Measurements from ENCODE around the gene CPA5.
"Not testable (repeated sequence)": the region's sequence is repeated elsewhere in the genome, so short reads cannot be mapped to it uniquely, and the experiment has no call there.

The CPA5 gene

GRCh38 chr7:130321542-130322229 lies 22.9 kb upstream of the CPA5 start:
- not testable (repeated sequence) for H3K27ac ChIP-seq (replicated peaks; ENCODE audit: low read length)

GRCh38 chr7:130322615-130323014 lies 22.0 kb upstream of the CPA5 start:
- H2BK12ac ChIP-seq (ENCODE audit: low read length), result no peak overlapping the region
- no peak overlapping the region for H2BK15ac ChIP-seq (ENCODE audit: low read length)
- no peak overlapping the region for H2AK5ac ChIP-seq (ENCODE audit: low read depth, low read length)
- no peak overlapping the region for H3K4me2 ChIP-seq (ENCODE audit: insufficient read depth, low read length, poor library complexity, severe bottlenecking)
- no peak overlapping the region for H3K4ac ChIP-seq (ENCODE audit: low read length)
- H4K91ac ChIP-seq (ENCODE audit: low read depth, low read length, poor library complexity), result no peak overlapping the region
- H3K9me3 ChIP-seq (replicated peaks in 1 of 2; ENCODE audit: control insufficient read depth in 2 of 2, insufficient read depth in 1 of 2, low read depth in 1 of 2, low read length in 2 of 2), result no peaks in the 10 kb centered on the region
- no peaks in the 10 kb centered on the region for H3K36me3 ChIP-seq (replicated peaks in 1 of 2; ENCODE audit: control insufficient read depth in 2 of 2, insufficient read depth in 2 of 2, low read length in 2 of 2)
- no CpG with 5 or more reads among the region's 7 CpGs for WGBS, 2 donors (ENCODE audit: extremely low coverage in 2 of 2, insufficient read length in 2 of 2, insufficient replicate concordance in 1 of 2)
- no peak overlapping the region for H3K27ac ChIP-seq (replicated peaks; ENCODE audit: low read length)
- H3K27me3 ChIP-seq (ENCODE audit: control insufficient read depth in 3 of 3, insufficient read depth in 3 of 3, low read depth in 1 of 3, low read length in 3 of 3), result no peaks in the 10 kb centered on the region
- no peak overlapping the region for H2BK120ac ChIP-seq (ENCODE audit: low read depth, low read length)
- no peak overlapping the region for H2AFZ ChIP-seq (ENCODE audit: low read length)
- no peak overlapping the region for H3K4me3 ChIP-seq (ENCODE audit: low read length in 2 of 2)
- H2BK5ac ChIP-seq (ENCODE audit: low read length), result no peak overlapping the region
- no peak overlapping the region for H3K9ac ChIP-seq (ENCODE audit: low read depth, low read length, poor library complexity)
- no peak for DNase-seq (ENCODE audit: low spot score)
- no peak overlapping the region for H3K23ac ChIP-seq (ENCODE audit: low read depth, low read length, poor library complexity)
- H4K8ac ChIP-seq (ENCODE audit: low read depth, low read length), result no peak overlapping the region
- H3K18ac ChIP-seq (ENCODE audit: low read length), result peak overlapping the region; percentile 9
- H3K4me1 ChIP-seq (ENCODE audit: control insufficient read depth in 2 of 2, insufficient read depth in 1 of 2, low read depth in 1 of 2, low read length in 2 of 2), result peaks cover 0 to 1% of the 10 kb centered on the region in 2 donors
- no peaks in the 10 kb centered on the region for H3K79me1 ChIP-seq (ENCODE audit: low read depth, low read length)
- H3K14ac ChIP-seq (ENCODE audit: low read length), result no peak overlapping the region

More at GRCh38 chr7:130321542-130322229, 22.9 kb upstream of the CPA5 start:
- H3K18ac ChIP-seq (ENCODE audit: low read length); H3K9ac ChIP-seq (ENCODE audit: low read depth, low read length, poor library complexity); H2AFZ ChIP-seq (ENCODE audit: low read length); H3K4me1 ChIP-seq (ENCODE audit: control insufficient read depth in 2 of 2, insufficient read depth in 1 of 2, low read depth in 1 of 2, low read length in 2 of 2); H3K27me3 ChIP-seq (ENCODE audit: control insufficient read depth in 3 of 3, insufficient read depth in 3 of 3, low read depth in 1 of 3, low read length in 3 of 3); H2BK15ac ChIP-seq (ENCODE audit: low read length); H2AK5ac ChIP-seq (ENCODE audit: low read depth, low read length); H3K36me3 ChIP-seq (replicated peaks in 1 of 2; ENCODE audit: control insufficient read depth in 2 of 2, insufficient read depth in 2 of 2, low read length in 2 of 2); DNase-seq (ENCODE audit: low spot score); H3K14ac ChIP-seq (ENCODE audit: low read length); H3K4me3 ChIP-seq (ENCODE audit: low read length in 2 of 2); H3K4ac ChIP-seq (ENCODE audit: low read length); H4K8ac ChIP-seq (ENCODE audit: low read depth, low read length); H2BK5ac ChIP-seq (ENCODE audit: low read length); H3K79me1 ChIP-seq (ENCODE audit: low read depth, low read length); H3K23ac ChIP-seq (ENCODE audit: low read depth, low read length, poor library complexity); H3K4me2 ChIP-seq (ENCODE audit: insufficient read depth, low read length, poor library complexity, severe bottlenecking); H2BK12ac ChIP-seq (ENCODE audit: low read length); H3K9me3 ChIP-seq (replicated peaks in 1 of 2; ENCODE audit: control insufficient read depth in 2 of 2, insufficient read depth in 1 of 2, low read depth in 1 of 2, low read length in 2 of 2); H2BK120ac ChIP-seq (ENCODE audit: low read depth, low read length); H4K91ac ChIP-seq (ENCODE audit: low read depth, low read length, poor library complexity): not testable (repeated sequence)
- WGBS, 2 donors (ENCODE audit: extremely low coverage in 2 of 2, insufficient read length in 2 of 2, insufficient replicate concordance in 1 of 2), result no CpG with 5 or more reads among the region's 3 CpGs

- peaks cover 0 to 1% of the 10 kb centered on the region in 2 donors for H3K4me1 ChIP-seq (ENCODE audit: control insufficient read depth in 2 of 2, insufficient read depth in 1 of 2, low read depth in 1 of 2, low read length in 2 of 2)
- no peak for DNase-seq (ENCODE audit: low spot score)
- no peak overlapping the region for H3K9ac ChIP-seq (ENCODE audit: low read depth, low read length, poor library complexity)
- H2BK15ac ChIP-seq (ENCODE audit: low read length), result no peak overlapping the region
- H3K4me2 ChIP-seq (ENCODE audit: insufficient read depth, low read length, poor library complexity, severe bottlenecking), result no peak overlapping the region
- no peaks in the 10 kb centered on the region for H3K9me3 ChIP-seq (replicated peaks in 1 of 2; ENCODE audit: control insufficient read depth in 2 of 2, insufficient read depth in 1 of 2, low read depth in 1 of 2, low read length in 2 of 2)
- H3K23ac ChIP-seq (ENCODE audit: low read depth, low read length, poor library complexity), result no peak overlapping the region
- no peak overlapping the region for H2AFZ ChIP-seq (ENCODE audit: low read length)
- H3K4ac ChIP-seq (ENCODE audit: low read length), result no peak overlapping the region
- no peak overlapping the region for H2AK5ac ChIP-seq (ENCODE audit: low read depth, low read length)
- H4K91ac ChIP-seq (ENCODE audit: low read depth, low read length, poor library complexity), result no peak overlapping the region
- no peak overlapping the region for H3K27ac ChIP-seq (replicated peaks; ENCODE audit: low read length)
- H3K27me3 ChIP-seq (ENCODE audit: control insufficient read depth in 3 of 3, insufficient read depth in 3 of 3, low read depth in 1 of 3, low read length in 3 of 3), result no peaks in the 10 kb centered on the region
- H3K14ac ChIP-seq (ENCODE audit: low read length), result no peak overlapping the region
- no peak overlapping the region for H3K18ac ChIP-seq (ENCODE audit: low read length)
- no peak overlapping the region for H3K4me3 ChIP-seq (ENCODE audit: low read length in 2 of 2)
- no peaks in the 10 kb centered on the region for H3K79me1 ChIP-seq (ENCODE audit: low read depth, low read length)
- no CpG with 5 or more reads among the region's 10 CpGs for WGBS, 2 donors (ENCODE audit: extremely low coverage in 2 of 2, insufficient read length in 2 of 2, insufficient replicate concordance in 1 of 2)
- no peak overlapping the region for H2BK120ac ChIP-seq (ENCODE audit: low read depth, low read length)
- no peak overlapping the region for H4K8ac ChIP-seq (ENCODE audit: low read depth, low read length)
- H3K36me3 ChIP-seq (replicated peaks in 1 of 2; ENCODE audit: control insufficient read depth in 2 of 2, insufficient read depth in 2 of 2, low read length in 2 of 2), result no peaks in the 10 kb centered on the region
- no peak overlapping the region for H2BK5ac ChIP-seq (ENCODE audit: low read length)
- H2BK12ac ChIP-seq (ENCODE audit: low read length), result no peak overlapping the region
Measured at GRCh38 chr7:130324306-130324943, 20.2 kb upstream of the CPA5 start.

- Histone ChIP-seq H3K79me1 (ENCODE audit: low read depth, low read length) (no peaks in the 10 kb centered on the region), H4K91ac (ENCODE audit: low read depth, low read length, poor library complexity) (no peak overlapping the region), H3K4me2 (ENCODE audit: insufficient read depth, low read length, poor library complexity, severe bottlenecking) (no peak overlapping the region), H3K4me1 (ENCODE audit: control insufficient read depth in 2 of 2, insufficient read depth in 1 of 2, low read depth in 1 of 2, low read length in 2 of 2) (no peaks in the 10 kb centered on the region), H2BK120ac (ENCODE audit: low read depth, low read length) (no peak overlapping the region), H2BK12ac (ENCODE audit: low read length) (no peak overlapping the region), H2BK15ac (ENCODE audit: low read length) (no peak overlapping the region), H3K4me3 (ENCODE audit: low read length in 2 of 2) (no peak overlapping the region), H4K8ac (ENCODE audit: low read depth, low read length) (no peak overlapping the region), H3K9me3 (replicated peaks in 1 of 2; ENCODE audit: control insufficient read depth in 2 of 2, insufficient read depth in 1 of 2, low read depth in 1 of 2, low read length in 2 of 2) (no peaks in the 10 kb centered on the region), H3K27ac (replicated peaks; ENCODE audit: low read length) (no peak overlapping the region), H3K27me3 (ENCODE audit: control insufficient read depth in 3 of 3, insufficient read depth in 3 of 3, low read depth in 1 of 3, low read length in 3 of 3) (no peaks in the 10 kb centered on the region), H3K23ac (ENCODE audit: low read depth, low read length, poor library complexity) (no peak overlapping the region), H2AK5ac (ENCODE audit: low read depth, low read length) (no peak overlapping the region), H2AFZ (ENCODE audit: low read length) (no peak overlapping the region), H3K9ac (ENCODE audit: low read depth, low read length, poor library complexity) (no peak overlapping the region), H3K4ac (ENCODE audit: low read length) (no peak overlapping the region), H3K36me3 (replicated peaks in 1 of 2; ENCODE audit: control insufficient read depth in 2 of 2, insufficient read depth in 2 of 2, low read length in 2 of 2) (no peaks in the 10 kb centered on the region), H3K18ac (ENCODE audit: low read length) (no peak overlapping the region), H2BK5ac (ENCODE audit: low read length) (no peak overlapping the region), H3K14ac (ENCODE audit: low read length) (no peak overlapping the region)
- no peak for DNase-seq (ENCODE audit: low spot score)
- no CpG with 5 or more reads among the region's 3 CpGs for whole genome bisulfite sequencing, 2 donors (ENCODE audit: extremely low coverage in 2 of 2, insufficient read length in 2 of 2, insufficient replicate concordance in 1 of 2)
Measured at GRCh38 chr7:130329681-130330080, 14.9 kb upstream of the CPA5 start.
